HCT116 (cell line): ENCODE results near the gene PDE4B.

Experiments
- ATF3 ChIP-seq: IDR thresholded peaks from 2 replicates; pipeline ENCODE4 v1.6.1; 2012
- CBX3 ChIP-seq: IDR thresholded peaks from 2 replicates; pipeline ENCODE4 v1.6.1; 2012; ENCODE audit warnings: low read depth
- CTCF ChIP-seq, 3 experiments: fragments of 200-600 bp in 1 of 3; sonication (generic) in 1 of 3; IDR thresholded peaks in 2 of 3; conservative IDR thresholded peaks in 1 of 3; 2 replicates each; pipeline ENCODE4 v1.5.1; 2012 to 2017; ENCODE audit warnings: low read depth in 2 of 3, low read length in 2 of 3, antibody characterized with exemption in 1 of 3, borderline replicate concordance in 1 of 3, control low read depth in 1 of 3, mild to moderate bottlenecking in 1 of 3, mixed read lengths in 1 of 3, mixed run types in 1 of 3, moderate library complexity in 1 of 3; ENCODE audit not compliant: insufficient read depth in 1 of 3
- EZH2 ChIP-seq: fragments of 200-600 bp; sonication (generic); IDR thresholded peaks from 2 replicates; pipeline ENCODE4 v1.6.1; 2017; ENCODE audit warnings: antibody characterized with exemption, mixed run types
- EZH2phosphoT487 ChIP-seq: fragments of 200-600 bp; IDR thresholded peaks from 2 replicates; pipeline ENCODE4 v1.6.1; 2018; ENCODE audit warnings: antibody characterized with exemption, borderline replicate concordance
- FOSL1 ChIP-seq: IDR thresholded peaks from 2 replicates; pipeline ENCODE4 v1.6.1; 2012; ENCODE audit warnings: low read depth
- JUND ChIP-seq: IDR thresholded peaks from 2 replicates; pipeline ENCODE4 v1.6.1; 2012
- POLR2A ChIP-seq: IDR thresholded peaks from 2 replicates; pipeline ENCODE4 v1.7.0; 2011; ENCODE audit warnings: borderline replicate concordance; ENCODE audit not compliant: insufficient read depth, insufficient read length; ENCODE audit errors: extremely low read depth
- POLR2AphosphoS5 ChIP-seq: IDR thresholded peaks from 2 replicates; pipeline ENCODE4 v1.6.1; 2011; ENCODE audit warnings: mild to moderate bottlenecking, low read depth, low read length, moderate library complexity
- RAD21 ChIP-seq: IDR thresholded peaks from 2 replicates; pipeline ENCODE4 v1.6.1; 2012; ENCODE audit warnings: low read depth, mild to moderate bottlenecking
- ZNF274 ChIP-seq: fragments of 200-500 bp; sonication (Bioruptor generic); IDR thresholded peaks from 2 replicates; pipeline ENCODE4 v1.6.1; 2014; ENCODE audit warnings: mild to moderate bottlenecking, low read depth, low read length, inconsistent platforms
- TF ChIP-seq, protein P1 (sequence below): IDR thresholded peaks from 2 replicates; pipeline ENCODE4 v1.6.1; 2011; ENCODE audit warnings: mild to moderate bottlenecking, low read length, moderate library complexity; ENCODE audit not compliant: insufficient replicate concordance; ENCODE audit errors: extremely low read depth

DNA sequence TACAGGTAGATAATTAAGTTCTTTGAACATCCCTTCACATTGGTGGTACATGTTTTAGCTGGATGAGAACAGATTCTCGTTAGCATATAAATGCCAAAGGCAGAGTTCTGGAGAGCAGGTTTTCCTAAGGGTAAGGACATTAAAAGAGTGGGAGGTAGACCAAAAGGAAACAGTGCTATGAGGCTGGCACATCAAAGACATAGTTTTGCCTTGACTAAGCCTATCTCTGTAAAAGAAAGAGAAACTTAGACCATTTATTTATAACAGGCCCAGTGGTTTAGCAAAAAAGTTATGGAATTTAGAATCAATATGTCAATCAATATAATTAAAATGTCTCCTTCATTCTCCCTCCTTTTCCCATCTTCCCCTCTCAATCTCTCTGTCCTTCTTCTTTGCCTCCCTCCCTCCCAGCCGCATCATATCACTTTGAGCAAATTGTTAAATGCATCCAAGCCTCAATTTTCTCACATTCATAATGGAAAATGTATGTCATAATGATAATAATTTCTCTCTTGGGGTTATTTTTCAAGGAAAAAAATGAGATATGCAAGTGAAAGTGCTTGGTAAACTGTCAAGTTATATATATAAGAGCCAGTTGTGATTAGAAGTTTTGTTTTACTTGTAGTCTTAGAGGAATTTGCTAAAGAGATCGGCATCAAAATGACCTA lies 531.4 kb downstream of the PDE4B start:
- TF ChIP-seq EZH2 (no peak), POLR2AphosphoS5 (peak; percentile 43; the same call in 1 of the 2 replicates), ATF3 (no peak), CTCF (IDR thresholded peaks at IDR 0.05 in 2 of 3, conservative IDR thresholded peaks at IDR 0.05 in 1 of 3; ENCODE audit: borderline replicate concordance in 1 of 3, insufficient read depth in 1 of 3, low read depth in 2 of 3, low read length in 2 of 3) (no peak), RAD21 (peak; percentile 29), EZH2phosphoT487 (no peak), FOSL1 (peak; percentile 86), POLR2A (no peak), JUND (peak; percentile 89), ZNF274 (no peak), CBX3 (no peak; the same call in 1 of the 2 replicates)
- TF ChIP-seq, protein P1, sequence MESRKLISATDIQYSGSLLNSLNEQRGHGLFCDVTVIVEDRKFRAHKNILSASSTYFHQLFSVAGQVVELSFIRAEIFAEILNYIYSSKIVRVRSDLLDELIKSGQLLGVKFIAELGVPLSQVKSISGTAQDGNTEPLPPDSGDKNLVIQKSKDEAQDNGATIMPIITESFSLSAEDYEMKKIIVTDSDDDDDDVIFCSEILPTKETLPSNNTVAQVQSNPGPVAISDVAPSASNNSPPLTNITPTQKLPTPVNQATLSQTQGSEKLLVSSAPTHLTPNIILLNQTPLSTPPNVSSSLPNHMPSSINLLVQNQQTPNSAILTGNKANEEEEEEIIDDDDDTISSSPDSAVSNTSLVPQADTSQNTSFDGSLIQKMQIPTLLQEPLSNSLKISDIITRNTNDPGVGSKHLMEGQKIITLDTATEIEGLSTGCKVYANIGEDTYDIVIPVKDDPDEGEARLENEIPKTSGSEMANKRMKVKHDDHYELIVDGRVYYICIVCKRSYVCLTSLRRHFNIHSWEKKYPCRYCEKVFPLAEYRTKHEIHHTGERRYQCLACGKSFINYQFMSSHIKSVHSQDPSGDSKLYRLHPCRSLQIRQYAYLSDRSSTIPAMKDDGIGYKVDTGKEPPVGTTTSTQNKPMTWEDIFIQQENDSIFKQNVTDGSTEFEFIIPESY, result peak; percentile 44
